ENCODE measurements around the gene EAF1.
"Not testable (repeated sequence)": the region's sequence is repeated elsewhere in the genome, so short reads cannot be mapped to it uniquely, and the experiment has no call there.

Gene EAF1

DNA sequence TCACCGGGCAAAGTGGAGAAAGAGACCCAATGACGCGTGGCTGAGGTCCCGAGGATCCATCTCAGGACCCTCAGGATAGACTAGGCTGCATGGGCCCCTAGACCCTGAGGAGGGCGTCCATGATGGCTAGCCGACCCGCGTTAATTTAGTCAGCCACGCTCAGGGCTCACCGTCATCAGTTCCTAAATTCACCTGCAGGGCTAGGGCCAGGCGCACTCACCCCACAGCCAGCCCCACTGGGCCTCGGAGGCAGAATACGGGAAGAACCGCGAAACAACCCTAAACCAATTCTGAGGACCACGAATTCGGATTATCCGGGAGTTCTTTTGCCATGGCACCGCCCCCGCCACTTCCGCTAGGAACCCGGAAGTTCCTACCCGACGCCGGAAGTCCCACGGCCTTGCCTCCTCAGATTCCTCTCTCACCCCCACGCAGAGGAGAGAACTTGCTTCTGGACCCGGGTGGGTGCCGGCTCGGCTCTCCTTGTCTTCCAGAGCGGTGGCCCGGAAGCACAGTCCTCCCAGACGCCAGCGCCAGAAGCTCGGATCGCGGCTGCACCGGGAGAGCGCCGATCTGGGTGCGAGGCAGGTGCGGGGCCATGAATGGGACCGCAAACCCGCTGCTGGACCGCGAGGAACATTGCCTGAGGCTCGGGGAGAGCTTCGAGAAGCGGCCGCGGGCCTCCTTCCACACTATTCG lies at the start of gene EAF1, which contains the start of gene METTL6:
Gene EAF1, plus strand, starts transcription at position 417 of the 699 bp plus-strand sequence. Its CDS starts 182 bp downstream, at position 599.
Gene METTL6, minus strand, starts transcription at position 363 of the 699 bp plus-strand sequence. CDS start 1,033 bp downstream, outside the sequence.
- peak within 1 kb of the TSS; percentile 99 for H3K4me3 ChIP-seq (replicated peaks; ENCODE audit: low read depth, low read length)
- TF ChIP-seq, protein P1, sequence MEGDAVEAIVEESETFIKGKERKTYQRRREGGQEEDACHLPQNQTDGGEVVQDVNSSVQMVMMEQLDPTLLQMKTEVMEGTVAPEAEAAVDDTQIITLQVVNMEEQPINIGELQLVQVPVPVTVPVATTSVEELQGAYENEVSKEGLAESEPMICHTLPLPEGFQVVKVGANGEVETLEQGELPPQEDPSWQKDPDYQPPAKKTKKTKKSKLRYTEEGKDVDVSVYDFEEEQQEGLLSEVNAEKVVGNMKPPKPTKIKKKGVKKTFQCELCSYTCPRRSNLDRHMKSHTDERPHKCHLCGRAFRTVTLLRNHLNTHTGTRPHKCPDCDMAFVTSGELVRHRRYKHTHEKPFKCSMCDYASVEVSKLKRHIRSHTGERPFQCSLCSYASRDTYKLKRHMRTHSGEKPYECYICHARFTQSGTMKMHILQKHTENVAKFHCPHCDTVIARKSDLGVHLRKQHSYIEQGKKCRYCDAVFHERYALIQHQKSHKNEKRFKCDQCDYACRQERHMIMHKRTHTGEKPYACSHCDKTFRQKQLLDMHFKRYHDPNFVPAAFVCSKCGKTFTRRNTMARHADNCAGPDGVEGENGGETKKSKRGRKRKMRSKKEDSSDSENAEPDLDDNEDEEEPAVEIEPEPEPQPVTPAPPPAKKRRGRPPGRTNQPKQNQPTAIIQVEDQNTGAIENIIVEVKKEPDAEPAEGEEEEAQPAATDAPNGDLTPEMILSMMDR (IDR thresholded peaks at IDR 0.05; ENCODE audit: low read length, missing control alignments), result peak; percentile 7
- peak; percentile 83 for DNase-seq (ENCODE audit: low read depth)

DNA sequence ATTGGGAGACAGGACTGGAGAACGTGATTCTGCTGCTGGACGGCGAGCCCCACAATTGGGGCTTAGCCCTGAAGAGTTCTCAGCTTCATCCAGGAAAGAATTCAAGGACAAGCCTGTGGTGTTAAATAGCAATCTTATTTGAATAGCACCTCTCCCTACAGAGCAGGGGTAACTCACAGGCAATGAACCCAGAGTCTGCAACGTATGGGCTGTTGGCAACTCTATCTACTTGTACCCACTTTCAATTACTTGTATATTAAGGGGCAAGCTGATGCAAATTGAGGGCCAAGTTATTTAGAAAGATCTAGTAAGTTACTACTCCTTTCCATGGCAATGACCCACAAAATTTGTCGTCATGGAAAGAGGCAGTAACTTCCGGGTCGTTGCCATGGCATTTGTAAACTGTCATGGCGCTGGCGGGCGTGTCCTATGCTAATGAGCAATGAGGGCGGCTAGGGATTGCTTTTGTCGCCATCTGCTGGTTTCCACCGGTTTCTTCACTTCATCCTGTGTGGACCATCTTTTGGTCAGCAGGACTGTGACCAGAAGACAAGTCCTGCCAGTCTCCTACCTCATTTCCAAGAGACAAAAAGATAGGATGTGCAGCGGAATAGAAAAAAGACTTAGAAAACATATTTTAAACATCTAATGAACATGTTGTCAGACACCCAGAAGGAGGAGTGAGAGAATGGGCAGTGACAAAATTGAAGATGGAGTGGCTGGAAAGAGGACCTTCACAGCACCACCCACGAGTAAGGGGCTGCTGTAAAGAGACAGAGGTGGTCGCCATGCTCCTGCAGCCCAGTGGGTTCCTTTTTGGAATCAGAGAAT lies 49.2 kb upstream of the EAF1 start:
- H3K4me3 ChIP-seq (replicated peaks; ENCODE audit: low read depth, low read length), result no peak overlapping the region
- TF ChIP-seq, protein P1 (IDR thresholded peaks at IDR 0.05; ENCODE audit: low read length, missing control alignments), result peak; percentile 84
- DNase-seq (ENCODE audit: low read depth), result peak; percentile 98

DNA sequence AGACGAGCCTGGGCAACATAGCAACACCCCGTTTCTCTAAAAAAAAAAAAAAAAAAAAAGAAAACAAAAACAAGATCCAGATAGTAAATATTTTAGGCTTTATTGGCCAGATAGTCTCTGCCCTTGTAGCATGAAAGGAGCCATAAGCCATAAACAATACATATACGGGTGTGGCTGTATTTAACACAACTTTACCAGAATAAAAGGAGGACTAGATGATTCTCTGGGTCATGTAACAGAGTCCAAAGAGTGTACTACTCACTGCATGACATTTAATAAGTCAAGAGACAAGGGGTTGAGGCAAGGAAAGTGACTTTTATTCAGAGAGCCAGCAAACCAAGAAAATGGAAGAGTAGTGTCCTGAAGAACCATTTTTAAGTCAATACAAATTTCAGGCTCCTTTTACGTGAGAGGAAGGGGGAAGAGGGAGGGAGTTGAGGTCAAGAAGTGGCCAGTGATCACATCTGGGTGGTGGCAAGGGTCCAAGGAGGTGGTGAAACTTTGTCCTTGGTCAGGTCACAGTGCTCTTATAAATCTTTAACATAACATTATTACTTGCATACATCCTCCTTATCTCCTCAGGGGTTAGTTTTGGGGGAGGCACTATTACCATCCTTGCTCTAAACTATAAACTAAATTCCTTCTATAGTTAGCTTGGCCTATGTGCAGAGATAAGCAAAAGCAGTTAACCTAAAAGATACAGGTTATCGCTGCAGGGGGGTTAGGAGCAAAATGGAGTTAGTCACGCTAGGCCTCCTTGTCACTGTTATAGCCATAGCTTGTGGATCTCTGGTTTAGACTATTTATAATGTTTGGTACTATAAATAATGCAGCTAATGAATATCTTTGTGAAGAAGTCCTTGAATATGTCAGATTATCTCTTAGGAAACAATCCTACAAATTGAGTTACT lies 46.2 kb upstream of the EAF1 start:
- TF ChIP-seq, protein P1 (IDR thresholded peaks at IDR 0.05; ENCODE audit: low read length, missing control alignments), result no peak
- no peak for DNase-seq (ENCODE audit: low read depth)
- no peak overlapping the region for H3K4me3 ChIP-seq (replicated peaks; ENCODE audit: low read depth, low read length)

DNA sequence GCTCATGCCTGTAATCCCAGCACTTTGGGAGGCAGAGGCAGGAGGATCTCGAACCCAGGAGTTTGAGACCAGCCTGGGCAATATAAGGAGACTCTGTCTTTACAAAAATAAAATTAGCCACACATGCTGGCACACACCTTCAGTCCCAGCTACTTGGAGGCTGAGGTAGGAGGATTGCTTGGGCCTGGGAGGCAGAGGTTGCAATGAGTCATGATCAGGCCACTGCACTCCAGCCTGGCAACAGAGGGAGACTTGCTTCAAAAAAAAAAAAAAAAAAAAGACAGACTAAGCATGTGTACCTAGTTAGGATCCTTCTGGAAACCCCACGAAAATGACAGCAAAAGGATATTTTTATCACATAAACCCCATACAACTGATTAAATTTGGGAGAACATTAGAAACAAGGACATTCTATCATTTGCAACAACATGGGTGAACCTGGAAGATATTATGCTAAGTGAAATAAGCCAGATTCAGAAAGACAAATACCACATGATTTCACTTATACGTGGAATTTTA lies 44.9 kb upstream of the EAF1 start:
- DNase-seq (ENCODE audit: low read depth), result no peak
- TF ChIP-seq, protein P1 (IDR thresholded peaks at IDR 0.05; ENCODE audit: low read length, missing control alignments), result no peak

DNA sequence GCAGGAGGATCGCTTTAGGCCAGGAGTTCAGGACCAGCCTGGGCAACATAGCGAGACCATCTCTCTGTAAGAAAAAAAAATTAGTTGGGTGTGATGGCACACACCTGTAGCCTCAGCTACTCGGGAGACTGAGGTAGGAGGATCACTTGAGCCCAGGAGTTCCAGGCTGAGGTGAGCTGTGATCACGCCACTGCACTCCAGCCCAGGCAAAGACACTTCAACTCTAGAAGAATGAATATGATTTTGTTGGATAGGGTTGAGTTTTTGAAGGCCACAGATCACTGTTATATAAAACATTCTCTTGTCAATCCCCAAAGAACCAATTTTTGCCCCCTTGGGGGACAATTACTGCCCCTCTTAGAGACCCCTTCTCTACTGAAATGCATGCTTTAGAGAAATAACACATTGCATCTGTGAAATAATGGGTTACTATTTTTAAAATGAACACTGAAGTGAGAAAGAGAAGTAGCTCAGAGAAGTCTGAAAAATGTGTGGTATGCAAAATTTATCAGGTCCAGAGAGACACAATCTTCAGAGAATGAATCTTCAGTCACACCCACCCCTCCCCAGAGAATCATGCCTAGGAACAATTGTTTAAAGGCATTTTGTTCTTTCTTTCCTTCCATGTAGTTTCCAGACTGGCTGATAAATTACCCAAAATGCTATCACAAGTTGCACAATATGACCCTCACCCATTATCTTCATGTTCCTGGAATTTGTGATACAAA lies 42.7 kb upstream of the EAF1 start:
- no peak overlapping the region for H3K4me3 ChIP-seq (replicated peaks; ENCODE audit: low read depth, low read length)
- no peak for DNase-seq (ENCODE audit: low read depth)
- TF ChIP-seq, protein P1 (IDR thresholded peaks at IDR 0.05; ENCODE audit: low read length, missing control alignments), result no peak

More for the DNA sequence above, 44.9 kb upstream of the EAF1 start:
- H3K4me3 ChIP-seq (replicated peaks; ENCODE audit: low read depth, low read length), result no peak overlapping the region

DNA sequence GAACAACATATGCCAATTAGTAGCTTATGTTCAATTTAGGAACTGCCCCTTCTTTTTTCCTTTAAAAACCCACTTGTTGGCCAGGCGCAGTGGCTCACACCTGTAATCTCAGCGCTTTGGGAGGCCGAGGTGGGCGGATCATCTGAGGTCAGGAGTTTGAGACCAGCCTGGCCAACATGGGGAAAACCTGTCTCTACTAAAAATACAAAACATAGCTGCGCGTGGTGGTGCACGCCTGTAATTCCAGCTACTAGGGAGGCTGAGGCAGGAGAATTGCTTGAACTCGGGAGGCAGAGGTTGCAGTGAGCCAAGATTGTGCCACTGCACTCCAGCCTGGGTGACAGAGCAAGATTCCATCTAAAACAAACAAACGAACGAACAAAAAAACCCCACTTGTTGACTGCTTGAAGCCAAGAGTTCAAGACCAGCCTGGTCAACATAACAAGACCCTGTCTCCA lies 42.1 kb upstream of the EAF1 start:
- not testable (repeated sequence) for H3K4me3 ChIP-seq (replicated peaks; ENCODE audit: low read depth, low read length)

More for the DNA sequence above, 42.1 kb upstream of the EAF1 start:
- DNase-seq (ENCODE audit: low read depth), result not testable (repeated sequence)

Data from fibroblast of pulmonary artery (primary cell).